Measurements from ENCODE around the gene FANCD2OS. TPM values are rescaled to one million over a fixed set of nuclear protein-coding genes. Genes with fewer than 3 reads are reported as not detected.

FANCD2OS gene
- total RNA-seq, 3 donors from 2014 or later (not counting 1 experiment from before 2014, with no cell fraction given) = not detected

GRCh38 chr3:10121064-10121463 lies 13.0 kb upstream of the FANCD2OS start:
- intact Hi-C loops (cut with micrococcal nuclease) = no loop called here
- DNase-seq (no peak), ATAC-seq (no peak)
- Mint-ChIP-seq H3K27ac (peak overlapping the region; percentile 7 to 26), H3K4me1 (peaks cover 25 to 29% of the 10 kb centered on the region in 2 donors), H3K9me3 (no peaks in the 10 kb centered on the region), H3K27me3 (ENCODE audit: low read depth in 2 of 2) (no peaks in the 10 kb centered on the region), H3K36me3 (no peaks in the 10 kb centered on the region), H3K4me3 (no peak overlapping the region)
- Histone ChIP-seq H3K9me3 (ENCODE audit: control insufficient read depth, insufficient read depth, low read length) (no peaks in the 10 kb centered on the region), H3K4me1 (ENCODE audit: control insufficient read depth, insufficient read depth, low read length) (peaks cover 22% of the 10 kb centered on the region), H3K27me3 (ENCODE audit: control insufficient read depth, insufficient read depth, low read length) (no peaks in the 10 kb centered on the region), H3K4me3 (ENCODE audit: low read length) (no peak overlapping the region), H3K36me3 (ENCODE audit: control insufficient read depth, insufficient read depth, low read length) (peaks cover 20% of the 10 kb centered on the region), H3K27ac (ENCODE audit: low read length) (no peak overlapping the region)
- TF ChIP-seq CTCF (IDR thresholded peaks at IDR 0.05) = no peak
- 100% methylated on average over 2 of the region's 2 CpGs for WGBS (ENCODE audit: insufficient coverage)

- H3K27me3 ChIP-seq (ENCODE audit: control insufficient read depth, insufficient read depth, low read length) = no peaks in the 10 kb centered on the region
- DNase-seq (no peak), ATAC-seq (no peak)
- H3K36me3 ChIP-seq (ENCODE audit: control insufficient read depth, insufficient read depth, low read length) = peaks cover 11% of the 10 kb centered on the region
- peaks cover 30 to 34% of the 10 kb centered on the region in 2 donors for H3K4me1 Mint-ChIP-seq
- H3K27ac ChIP-seq (ENCODE audit: low read length) = no peak overlapping the region
- no peak overlapping the region for H3K27ac Mint-ChIP-seq
- H3K4me1 ChIP-seq (ENCODE audit: control insufficient read depth, insufficient read depth, low read length) = peaks cover 32% of the 10 kb centered on the region
- no peaks in the 10 kb centered on the region for H3K9me3 Mint-ChIP-seq
- no peaks in the 10 kb centered on the region for H3K9me3 ChIP-seq (ENCODE audit: control insufficient read depth, insufficient read depth, low read length)
- no peaks in the 10 kb centered on the region for H3K27me3 Mint-ChIP-seq (ENCODE audit: low read depth in 2 of 2)
- intact Hi-C loops (cut with micrococcal nuclease) = loop anchor here (5.0 kb wide), 4 partner anchors 128 to 277 kb away; partner anchors contain the start of genes CRELD1, RPUSD3, SEC13 and TATDN2
- TF ChIP-seq CTCF (IDR thresholded peaks at IDR 0.05) = no peak
- H3K4me3 ChIP-seq (ENCODE audit: low read length) = no peak overlapping the region
- H3K36me3 Mint-ChIP-seq = no peaks in the 10 kb centered on the region
- WGBS (ENCODE audit: insufficient coverage) = 100% methylated on average over 2 of the region's 4 CpGs
- H3K4me3 Mint-ChIP-seq = no peak overlapping the region
Observed at GRCh38 chr3:10119376-10119775, 11.3 kb upstream of the FANCD2OS start.

- H3K27ac ChIP-seq (ENCODE audit: low read length) = no peak overlapping the region
- H3K27ac Mint-ChIP-seq = peak overlapping the region; percentile 97 to 98
- WGBS (ENCODE audit: insufficient coverage) = 82% methylated on average over 4 of the region's 4 CpGs
Observed at GRCh38 chr3:10116928-10117327, 8.9 kb upstream of the FANCD2OS start.

More at GRCh38 chr3:10116928-10117327, 8.9 kb upstream of the FANCD2OS start:
- Histone ChIP-seq H3K4me3 (ENCODE audit: low read length) (no peak overlapping the region), H3K9me3 (ENCODE audit: control insufficient read depth, insufficient read depth, low read length) (no peaks in the 10 kb centered on the region), H3K36me3 (ENCODE audit: control insufficient read depth, insufficient read depth, low read length) (peaks cover 9% of the 10 kb centered on the region), H3K27me3 (ENCODE audit: control insufficient read depth, insufficient read depth, low read length) (no peaks in the 10 kb centered on the region), H3K4me1 (ENCODE audit: control insufficient read depth, insufficient read depth, low read length) (peaks cover 25% of the 10 kb centered on the region)
- TF ChIP-seq CTCF (IDR thresholded peaks at IDR 0.05) = no peak
- H3K4me1 Mint-ChIP-seq = peaks cover 24 to 28% of the 10 kb centered on the region in 2 donors
- intact Hi-C loops (cut with micrococcal nuclease) = loop anchor here (5.0 kb wide), 4 partner anchors 130 to 275 kb away; partner anchors contain the start of genes CRELD1, RPUSD3, SEC13 and TATDN2
- H3K36me3 Mint-ChIP-seq = no peaks in the 10 kb centered on the region
- no peaks in the 10 kb centered on the region for H3K27me3 Mint-ChIP-seq (ENCODE audit: low read depth in 2 of 2)
- no peaks in the 10 kb centered on the region for H3K9me3 Mint-ChIP-seq
- DNase-seq (no peak), ATAC-seq (no peak)
- H3K4me3 Mint-ChIP-seq = peak overlapping the region; percentile 99

All from natural killer cell (primary cell).